Stimulated activated CD4-positive, alpha-beta T cell treated with anti-CD3 and anti-CD28 coated beads, TNF-alpha, amount 100 ng/mL, for 48 hours (primary cell): Measurements from ENCODE around the gene HAVCR2.

Source experiments
- DNase-seq, 3 donors: peaks; one replicate each; pipeline ENCODE4 v3.0.0-alpha.2; 2020; ENCODE audit warnings: low read depth in 3 of 3

Gene HAVCR2

GRCh38 chr5:157108976-157109375 is at the start of gene HAVCR2:
TSS of gene HAVCR2 (minus strand) at chr5:157109044. CDS start at chr5:157108983, 61 bp downstream.
- peak in 2 of 3 donors; percentile 37 to 51 for DNase-seq

- DNase-seq = no peak
These were observed 48.5 kb upstream of the HAVCR2 start for GRCh38 chr5:157157293-157157891.

GRCh38 chr5:157155297-157155696 is 46.5 kb upstream of the HAVCR2 start:
- DNase-seq = no peak

GRCh38 chr5:157150995-157151394 is 42.2 kb upstream of the HAVCR2 start:
- DNase-seq = no peak

- peak; percentile 65 to 82 (median 78) for DNase-seq
These were observed 40.1 kb upstream of the HAVCR2 start for GRCh38 chr5:157148734-157149615.

GRCh38 chr5:157143127-157143971 is 34.5 kb upstream of the HAVCR2 start:
- DNase-seq = no peak

- DNase-seq = peak; percentile 81 to 90 (median 88)
These were observed 33.7 kb upstream of the HAVCR2 start, which contains the start of gene MED7 for GRCh38 chr5:157142317-157143126. TSS of gene MED7 (minus strand) at chr5:157142865. CDS start at chr5:157139431, 3,434 bp downstream.

GRCh38 chr5:157137691-157138090 is 28.8 kb upstream of the HAVCR2 start:
- DNase-seq = no peak

GRCh38 chr5:157132281-157132612 is 23.4 kb upstream of the HAVCR2 start:
- DNase-seq = no peak

- DNase-seq = no peak
These were observed 22.1 kb upstream of the HAVCR2 start for GRCh38 chr5:157130925-157131324.

- DNase-seq = no peak
These were observed 12.9 kb upstream of the HAVCR2 start for GRCh38 chr5:157121709-157122108.

GRCh38 chr5:157120102-157120501 is 11.3 kb upstream of the HAVCR2 start:
- no peak for DNase-seq

GRCh38 chr5:157116483-157116954 is 7.7 kb upstream of the HAVCR2 start:
- peak in 1 of 3 donors; percentile 13 for DNase-seq

- no peak for DNase-seq
These were observed 6.7 kb upstream of the HAVCR2 start for GRCh38 chr5:157115502-157115901.

- no peak for DNase-seq
These were observed 6.2 kb upstream of the HAVCR2 start for GRCh38 chr5:157115012-157115411.

GRCh38 chr5:157113002-157113401 is 4.2 kb upstream of the HAVCR2 start:
- no peak for DNase-seq

GRCh38 chr5:157109744-157110143 is 900 bp upstream of the HAVCR2 start:
- DNase-seq = no peak

GRCh38 chr5:157107508-157107907 is 1.3 kb downstream of the HAVCR2 start:
- no peak for DNase-seq

GRCh38 chr5:157106630-157107461 is 2.0 kb downstream of the HAVCR2 start:
- no peak for DNase-seq

GRCh38 chr5:157100140-157100679 is 8.6 kb downstream of the HAVCR2 start:
- DNase-seq = peak in 1 of 3 donors; percentile 20
